Measurements from ENCODE around the gene CELF2.
A peak's percentile ranks its signal among the peaks of the same experiment; 100 is the strongest.
"Not testable (repeated sequence)": the region's sequence is repeated elsewhere in the genome, so short reads cannot be mapped to it uniquely, and the experiment has no call there.

CELF2 gene

DNA sequence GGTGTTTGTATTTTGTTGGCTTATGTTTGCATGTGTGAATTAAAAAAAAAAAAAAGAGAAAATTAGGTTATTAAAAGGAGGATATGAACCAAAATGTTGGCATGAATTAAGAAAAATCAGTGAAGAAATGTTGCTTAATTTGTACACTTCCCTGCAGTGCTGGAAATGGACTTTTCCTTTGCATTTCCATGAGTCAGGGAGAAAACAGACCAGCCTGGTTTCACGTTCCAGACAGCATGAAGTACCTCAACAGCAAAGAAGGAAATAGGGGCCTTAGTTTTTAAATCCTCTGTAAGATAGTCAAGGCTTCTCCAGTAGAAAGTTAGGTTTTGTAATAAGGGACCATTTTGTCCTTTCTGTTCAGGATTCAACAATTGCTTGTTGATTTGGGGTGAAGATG lies 159.7 kb downstream of the CELF2 start:
- peak in 1 of 2 donors; percentile 29 for DNase-seq

DNA sequence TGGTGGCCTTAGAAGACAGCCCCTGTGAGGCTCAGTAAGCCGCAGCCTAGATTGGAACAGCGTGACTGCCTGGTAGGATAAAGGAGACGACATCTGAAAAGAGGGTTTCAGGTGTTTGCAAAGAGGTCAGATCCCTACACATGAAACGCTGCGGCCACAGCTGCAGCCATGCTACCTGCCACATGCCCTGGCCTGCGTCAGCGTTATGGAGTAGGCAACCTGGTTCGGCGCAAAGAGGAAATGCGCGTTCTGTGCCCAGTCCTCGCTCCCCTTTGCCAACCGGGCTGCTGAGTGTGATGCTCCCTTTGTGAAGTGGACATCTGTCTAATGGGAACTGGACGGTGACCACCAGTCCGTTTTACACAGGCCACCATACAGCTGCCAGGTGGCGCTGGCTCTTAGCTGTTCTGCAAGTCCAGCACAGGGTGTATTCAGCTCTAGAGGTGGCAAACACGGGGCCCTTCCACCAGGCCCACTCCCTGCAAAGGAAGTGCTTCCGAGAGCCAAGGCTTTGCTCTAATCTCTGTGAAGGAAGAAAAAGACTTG lies 160.3 kb downstream of the CELF2 start:
- no peak for DNase-seq

DNA sequence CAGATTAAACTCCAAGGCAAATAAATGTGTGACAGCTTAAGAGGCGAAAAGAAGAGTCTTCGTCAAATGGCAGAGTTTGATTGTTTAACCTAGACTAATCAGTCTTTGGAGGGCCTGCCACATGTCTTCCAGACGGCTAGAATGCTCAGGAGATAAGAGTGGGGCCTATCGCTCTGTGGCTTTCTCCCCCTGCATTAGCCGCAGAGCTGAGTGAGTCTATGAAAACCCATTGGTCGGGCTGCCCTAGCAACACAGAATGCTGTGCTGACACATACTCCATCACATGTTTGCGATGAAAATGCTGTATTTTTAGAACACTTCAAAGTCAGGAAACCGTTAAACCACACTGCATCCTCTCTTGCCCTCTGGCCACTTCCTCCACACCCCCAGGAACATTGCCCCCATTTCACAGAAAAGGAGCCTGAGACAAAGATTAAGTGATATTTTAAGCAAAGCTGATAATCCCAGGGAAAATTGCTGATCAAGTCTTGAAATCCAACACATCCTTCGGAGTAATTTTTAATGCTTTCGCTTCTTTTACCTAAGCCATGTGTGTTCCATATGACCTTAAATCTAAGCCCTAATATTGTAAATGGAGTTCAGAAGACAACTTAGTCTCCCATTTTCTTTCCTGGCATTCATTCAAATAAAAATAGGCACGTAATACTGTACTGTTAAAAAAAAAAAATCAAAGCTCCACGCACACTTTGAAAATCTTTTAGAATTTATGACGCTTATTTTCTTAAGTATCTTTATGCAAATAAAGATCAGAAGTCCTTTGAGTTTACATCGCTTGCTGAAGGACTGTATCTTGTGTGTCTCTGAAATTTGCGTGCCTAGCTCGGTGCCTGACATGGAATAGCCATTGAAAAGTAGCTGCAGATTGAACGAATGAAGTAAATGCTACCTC lies 161.2 kb downstream of the CELF2 start:
- peak; percentile 91 to 92 for DNase-seq

DNA sequence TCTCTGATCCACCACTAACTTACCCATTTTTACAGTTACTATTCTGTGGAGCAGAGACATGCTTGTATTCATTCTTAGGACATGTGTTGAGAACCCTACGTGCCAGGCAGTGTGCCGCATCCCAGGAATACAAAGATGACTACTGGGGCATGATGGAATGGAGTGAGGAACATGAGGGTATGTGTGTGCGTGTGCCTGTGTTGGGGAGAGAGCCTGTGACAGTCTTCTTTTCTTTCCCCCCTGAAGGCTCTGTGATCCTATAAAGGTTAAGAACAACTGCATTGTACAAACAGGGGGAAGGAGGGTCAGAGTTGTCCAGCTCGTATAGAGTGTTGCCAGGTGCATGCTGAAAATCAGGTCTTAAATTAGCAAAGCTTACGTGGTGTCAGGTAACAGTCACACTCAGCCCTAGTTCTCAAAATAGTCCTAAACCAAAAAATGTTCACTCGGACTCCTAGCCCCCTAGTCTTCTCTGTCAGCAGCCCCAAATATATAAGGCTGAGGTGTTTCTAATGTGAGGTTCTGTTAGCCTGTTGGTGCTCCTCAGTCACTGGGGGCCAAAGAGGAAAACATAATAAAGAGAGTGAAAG lies 161.9 kb downstream of the CELF2 start:
- DNase-seq = no peak

DNA sequence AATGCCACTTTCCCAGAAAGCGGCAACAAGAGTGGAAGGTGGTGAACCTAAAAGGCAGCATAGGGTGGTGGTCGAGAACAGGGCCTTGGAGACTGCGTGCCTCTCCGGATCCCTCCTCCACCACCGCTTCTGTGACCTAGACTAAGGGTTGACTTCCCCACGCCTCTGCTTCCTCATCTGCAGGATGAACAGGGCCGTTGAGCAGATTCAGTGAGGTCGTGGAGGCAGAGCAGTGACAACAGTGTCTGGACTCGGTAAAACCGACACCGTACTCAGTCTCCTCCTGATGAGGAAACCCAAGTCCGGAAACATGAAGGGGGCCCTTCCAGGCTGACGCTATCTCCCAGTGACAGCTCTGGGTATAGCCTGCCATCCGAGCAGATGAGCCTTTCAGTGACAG lies 162.6 kb downstream of the CELF2 start:
- peak; percentile 93 to 96 for DNase-seq

DNA sequence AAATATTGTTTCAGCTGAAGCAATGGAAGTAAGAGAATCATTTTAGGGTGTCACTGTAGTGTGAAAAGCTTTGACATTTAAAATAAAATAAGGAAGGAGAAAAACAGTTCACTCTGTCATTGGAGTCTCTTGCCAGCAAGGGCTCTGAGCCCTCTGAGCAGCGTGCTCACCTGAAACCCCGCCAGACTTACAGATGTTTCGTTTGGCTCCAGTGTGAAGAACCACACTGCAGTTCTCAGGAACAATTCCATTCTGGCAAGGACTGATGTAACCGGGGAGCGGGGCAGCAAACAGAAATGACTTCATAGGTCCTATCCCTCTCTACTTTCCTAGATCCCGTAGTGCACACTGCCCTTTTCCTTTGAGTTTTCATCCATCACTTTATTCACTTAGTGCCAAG lies 164.3 kb downstream of the CELF2 start:
- no peak for DNase-seq

DNA sequence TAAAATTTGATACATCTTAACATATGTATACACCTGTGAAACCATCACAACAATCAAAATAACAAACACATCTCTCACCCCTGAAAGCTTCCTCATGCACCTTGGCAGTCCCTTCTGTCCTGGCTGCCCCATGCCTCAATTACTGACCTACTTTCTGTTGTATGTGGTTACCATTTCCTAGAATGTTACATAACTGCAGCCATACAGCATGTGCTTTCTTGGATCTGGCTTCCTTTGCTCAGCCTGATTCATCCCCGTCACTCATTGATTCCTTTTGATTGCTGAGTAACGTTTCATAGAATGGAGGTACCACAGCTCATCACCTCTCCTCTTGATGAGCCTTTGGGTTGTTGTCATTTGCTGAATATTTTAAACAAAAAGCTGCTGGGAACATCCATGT lies 165.3 kb downstream of the CELF2 start:
- DNase-seq = peak; percentile 56 to 58

DNA sequence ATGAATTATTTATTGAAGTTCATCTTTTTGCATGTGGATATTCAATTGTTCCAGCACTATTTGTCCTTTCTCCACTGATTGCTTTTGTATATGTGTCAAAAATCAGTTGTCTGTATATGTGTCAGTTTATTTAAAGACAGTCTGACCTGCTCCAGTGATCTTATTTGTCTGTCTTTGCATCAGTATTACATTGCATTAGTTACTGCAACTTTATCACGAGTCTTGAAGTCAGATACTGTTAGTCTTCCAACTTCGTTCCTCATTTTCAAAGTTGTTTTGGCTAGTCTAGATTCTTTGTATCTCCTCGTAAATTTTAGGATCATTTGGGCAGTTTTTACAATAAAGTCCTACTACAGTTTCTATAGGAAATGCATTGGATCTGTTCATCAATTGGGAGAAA lies 166.4 kb downstream of the CELF2 start:
- DNase-seq = peak; percentile 71 to 84

DNA sequence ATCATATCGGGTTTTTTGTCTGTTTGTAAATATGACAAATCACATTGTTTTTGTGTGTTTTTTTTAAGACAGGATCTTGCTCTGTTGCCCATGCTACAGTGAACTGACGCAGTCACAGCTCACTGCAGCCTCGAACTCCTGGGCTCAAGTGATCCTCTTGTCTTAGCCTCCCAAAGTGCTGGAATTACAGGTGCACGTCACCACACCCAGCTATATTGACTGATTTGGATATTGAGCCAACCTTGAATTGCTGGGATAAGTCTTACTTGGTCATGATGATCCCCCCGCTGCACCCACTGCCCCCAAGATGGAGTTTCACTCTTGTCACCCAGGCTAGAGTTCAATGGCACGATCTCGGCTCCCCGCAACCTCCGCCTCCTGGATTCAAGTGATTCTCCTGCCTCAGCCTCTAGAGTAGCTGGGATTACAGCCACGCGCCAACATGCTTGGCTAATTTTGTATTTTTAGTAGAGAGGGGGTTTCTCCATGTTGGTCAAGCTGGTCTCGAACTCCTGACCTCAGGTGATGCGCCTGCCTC lies 167.5 kb downstream of the CELF2 start:
- DNase-seq = not testable (repeated sequence)

DNA sequence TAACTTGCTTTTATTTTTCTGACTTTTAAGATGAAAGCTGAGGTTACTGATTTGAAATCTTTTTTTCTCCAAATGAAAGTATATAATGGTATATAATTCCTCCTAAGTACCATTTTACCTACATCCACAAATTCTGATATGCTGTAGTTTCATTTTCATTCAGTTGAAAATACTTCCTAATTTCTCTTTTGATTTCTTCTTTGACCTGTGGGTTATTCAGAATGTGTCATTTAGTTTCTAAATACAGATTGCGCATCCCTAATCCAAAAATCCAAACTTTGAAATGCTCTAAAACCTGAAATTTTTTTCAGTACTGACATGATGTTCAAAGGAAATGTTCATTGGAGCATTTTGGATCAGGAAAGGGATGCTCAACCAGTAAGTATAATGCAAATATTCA lies 168.7 kb downstream of the CELF2 start:
- DNase-seq = no peak

DNA sequence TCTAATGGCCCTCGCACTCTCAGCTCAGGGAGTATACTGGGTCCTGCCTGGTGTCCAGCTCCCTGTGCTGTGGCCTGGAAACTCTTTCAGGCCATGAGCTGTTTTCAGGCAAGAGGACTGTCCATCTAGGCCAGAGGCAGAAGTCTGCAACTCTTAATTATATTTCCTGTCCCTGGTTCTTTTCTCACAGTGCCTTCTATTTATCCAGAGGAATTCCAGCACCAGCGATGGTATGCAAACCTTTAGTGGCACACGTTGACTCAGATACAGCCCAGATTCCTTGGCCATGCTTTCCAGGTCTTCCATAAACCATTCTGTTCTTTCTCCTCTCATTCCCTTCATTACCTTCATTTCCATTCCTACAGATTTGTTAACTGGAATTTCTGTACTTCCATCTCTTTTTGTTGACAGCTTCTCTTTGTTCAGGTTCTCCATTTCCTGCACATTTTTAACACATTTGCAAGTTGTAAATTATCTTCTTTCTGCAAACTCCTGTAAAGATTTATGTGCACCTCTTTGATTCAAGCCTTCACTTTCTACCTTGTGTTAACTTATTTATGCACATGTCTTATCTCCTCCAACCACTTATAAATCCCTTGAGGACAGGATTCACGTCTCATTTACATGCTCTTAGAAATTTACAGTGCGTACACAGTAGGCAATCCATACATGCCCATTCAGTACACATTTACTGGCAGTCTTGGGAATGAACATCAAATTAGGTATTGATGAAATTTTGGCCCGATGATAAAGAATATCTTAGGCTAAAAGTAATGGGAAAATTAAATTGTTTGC lies 172.1 kb downstream of the CELF2 start:
- no peak for DNase-seq

DNA sequence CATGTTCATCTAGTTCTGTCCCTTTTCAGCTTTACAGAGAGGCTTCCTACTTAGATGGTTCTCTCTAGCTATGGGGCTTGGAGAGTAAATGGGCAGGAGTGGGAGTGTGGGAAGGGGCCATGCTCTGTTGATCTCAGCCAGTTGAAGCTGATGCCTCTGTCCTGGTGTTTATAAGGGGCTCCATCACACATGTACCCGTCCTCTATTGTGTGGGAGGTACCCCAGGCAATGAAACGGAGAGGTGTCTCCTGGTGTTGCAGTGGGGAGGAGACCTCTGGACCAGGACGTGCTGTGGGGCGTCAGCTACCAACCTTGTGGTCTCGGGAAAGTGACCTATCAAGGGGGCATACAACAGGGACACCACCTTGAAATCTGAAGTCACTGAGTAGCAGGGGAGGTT lies 173.5 kb downstream of the CELF2 start:
- no peak for DNase-seq

DNA sequence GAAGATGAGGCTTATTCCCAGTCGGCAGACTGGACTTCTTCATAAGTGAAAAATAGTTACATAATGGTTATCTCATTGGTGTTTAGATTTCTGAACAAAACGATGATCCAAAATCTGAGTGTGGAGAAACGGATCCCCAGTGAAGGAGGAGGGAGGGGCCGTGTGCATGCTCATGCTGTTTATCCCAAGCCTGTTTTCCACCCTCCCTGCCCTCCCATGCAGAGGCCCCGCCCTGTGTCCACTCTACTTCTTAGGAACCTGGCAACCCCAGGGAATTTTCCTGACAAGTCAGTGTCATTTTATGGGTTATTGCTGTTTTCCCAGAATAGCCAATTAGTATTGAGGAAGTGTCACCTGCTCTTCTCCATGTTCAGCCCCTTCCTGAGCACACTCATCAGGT lies 174.0 kb downstream of the CELF2 start:
- DNase-seq = no peak

DNA sequence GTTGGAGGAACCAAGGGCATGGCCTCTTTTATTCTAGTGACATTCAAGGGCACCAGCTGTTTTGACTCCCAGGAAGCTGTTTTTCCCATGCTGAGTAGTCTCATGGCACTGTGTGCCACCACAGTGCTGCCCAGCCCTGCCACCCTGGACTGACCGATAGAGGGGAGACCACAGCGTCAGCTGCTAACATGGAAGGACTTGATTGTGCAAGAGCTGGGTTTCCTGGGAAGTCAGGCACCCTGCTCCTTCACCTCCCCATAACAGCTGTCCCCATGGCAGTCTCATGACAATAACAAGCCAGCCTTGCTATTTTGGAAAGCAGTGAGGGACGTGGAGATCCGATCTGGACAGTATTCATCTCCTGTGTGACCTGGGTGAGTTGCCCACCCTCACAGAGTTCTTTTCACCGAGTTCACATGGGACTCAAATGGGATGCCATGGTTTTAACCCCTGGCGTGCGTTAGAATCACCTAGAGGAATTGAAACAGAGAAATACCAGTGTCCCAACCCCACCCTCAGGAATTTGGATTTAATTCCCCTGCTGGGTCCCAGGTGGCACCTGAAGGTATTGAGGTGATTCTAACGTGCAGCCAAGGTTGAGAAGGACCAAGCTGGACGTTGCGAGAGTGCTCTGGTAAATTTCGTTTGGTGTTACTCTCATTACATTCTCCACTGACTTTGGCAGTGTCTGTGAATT lies 174.8 kb downstream of the CELF2 start:
- peak; percentile 29 to 59 for DNase-seq

DNA sequence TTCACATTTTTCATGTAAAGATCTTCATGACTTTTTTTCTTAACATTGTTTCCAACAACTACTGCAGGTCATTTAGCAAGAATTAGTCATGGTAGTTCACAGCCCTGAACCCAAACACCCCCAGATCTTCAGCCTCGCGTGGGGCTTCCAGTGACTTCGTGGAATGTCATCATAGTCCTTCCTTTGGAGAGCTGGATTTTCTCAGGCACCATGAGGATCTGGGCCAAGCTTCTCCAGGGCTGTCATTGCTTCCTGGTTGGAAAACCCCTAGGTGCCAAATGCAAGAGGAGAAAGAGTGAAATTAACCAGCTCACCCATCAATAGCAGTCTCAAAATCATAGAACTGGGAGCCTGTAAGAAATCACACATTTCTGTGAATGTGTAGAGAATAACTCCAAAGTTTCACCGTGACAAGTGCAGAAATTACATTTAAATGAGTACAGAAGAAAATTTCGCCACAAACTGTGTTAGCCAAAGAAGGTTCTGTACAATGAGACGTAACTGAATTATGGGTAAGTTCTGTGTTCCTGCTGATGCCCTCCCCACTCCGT lies 175.4 kb downstream of the CELF2 start:
- DNase-seq = peak in 1 of 2 donors; percentile 41

DNA sequence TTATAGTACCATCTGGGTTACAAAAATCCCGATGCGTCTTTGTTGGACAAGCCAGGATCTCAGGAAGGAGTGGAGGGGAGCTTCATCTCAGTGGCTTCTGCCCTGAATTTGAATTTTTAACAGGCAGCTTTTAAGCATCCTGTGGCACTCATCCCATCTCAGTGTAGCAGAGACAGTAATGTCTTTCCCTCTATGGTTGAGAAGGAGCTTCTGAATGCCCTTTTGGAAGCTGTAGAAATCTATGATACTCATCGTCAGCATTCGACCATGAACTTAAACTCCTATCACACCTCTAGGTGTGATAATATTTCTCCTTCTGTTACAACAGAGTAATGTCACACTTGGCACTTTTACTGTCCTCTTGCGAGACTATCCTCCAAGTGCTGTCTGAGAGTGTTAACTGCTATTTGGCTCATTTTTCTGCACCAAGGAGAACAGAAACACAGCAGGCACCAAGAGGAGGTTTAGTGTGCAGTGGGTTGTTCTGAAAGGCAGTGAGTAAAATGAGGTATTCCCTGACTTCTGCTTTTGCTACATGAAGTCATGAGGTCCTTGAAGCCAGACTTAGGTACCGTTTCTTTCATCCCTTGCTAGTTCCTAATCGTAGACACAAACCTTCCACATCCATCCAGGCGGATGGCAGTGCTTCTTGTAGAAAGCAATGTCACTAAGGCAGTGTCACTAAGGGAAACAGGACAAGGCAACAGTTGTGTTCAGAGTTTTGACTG lies 177.4 kb downstream of the CELF2 start:
- DNase-seq = peak; percentile 44 to 53

DNA sequence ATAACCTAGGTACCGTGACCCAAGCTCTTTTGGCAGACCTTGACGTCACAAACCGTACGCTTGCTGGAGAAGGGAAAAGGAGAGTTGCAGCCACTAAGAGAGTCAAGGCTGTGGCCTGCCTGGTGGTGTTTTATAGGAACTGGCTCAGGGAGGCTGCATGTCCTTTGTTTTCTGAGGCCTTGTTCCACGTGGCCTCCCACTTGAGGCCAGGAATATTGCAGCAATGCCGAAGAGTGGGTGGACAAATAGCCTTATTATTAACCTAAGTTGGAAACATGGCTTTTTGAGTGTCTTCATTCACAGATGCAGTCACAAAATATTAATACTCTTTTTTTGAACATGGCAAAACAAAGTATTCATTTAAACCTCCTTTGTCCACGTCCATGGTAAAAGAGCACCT lies 178.0 kb downstream of the CELF2 start:
- DNase-seq = peak; percentile 63 to 80

DNA sequence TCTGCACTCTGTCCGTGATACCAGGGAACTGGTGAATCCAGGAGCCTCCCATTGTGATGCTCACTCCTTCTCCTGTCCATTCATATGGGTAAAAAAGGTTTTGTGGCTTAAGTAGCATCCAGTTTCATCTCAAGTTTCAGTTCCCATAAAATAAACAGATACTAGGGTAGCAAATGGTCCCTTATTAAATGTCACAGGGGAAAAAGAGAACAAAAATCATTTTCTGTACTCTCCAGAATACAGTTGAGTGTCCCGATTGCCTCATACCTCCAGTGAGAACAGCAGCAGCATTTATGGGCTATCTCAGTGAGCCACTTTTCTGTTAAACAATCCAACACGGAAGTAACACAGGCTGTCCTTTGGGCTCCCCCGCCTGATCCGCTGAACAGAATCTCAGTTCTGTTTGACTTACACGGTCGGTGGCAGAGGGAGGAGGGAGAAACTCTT lies 179.6 kb downstream of the CELF2 start:
- peak; percentile 89 to 92 for DNase-seq

DNA sequence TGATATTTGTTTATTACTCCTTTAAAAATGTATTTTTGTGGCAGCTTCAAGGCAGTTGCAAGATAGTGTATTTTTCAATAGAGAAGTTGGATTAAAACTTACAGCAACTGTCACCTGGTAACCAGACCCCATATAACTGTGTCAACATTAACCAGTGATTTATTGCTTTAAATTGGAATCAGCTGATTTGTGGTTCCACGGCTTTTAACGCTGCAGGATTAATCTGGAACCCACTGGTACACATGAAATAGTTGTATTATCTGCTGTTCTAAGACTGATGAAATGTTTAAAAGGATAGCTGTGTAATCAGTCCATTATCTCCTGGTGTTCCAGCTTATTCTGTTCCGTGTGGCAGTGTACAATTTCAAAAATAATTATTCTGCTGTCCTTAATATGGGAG lies 180.2 kb downstream of the CELF2 start:
- no peak for DNase-seq

DNA sequence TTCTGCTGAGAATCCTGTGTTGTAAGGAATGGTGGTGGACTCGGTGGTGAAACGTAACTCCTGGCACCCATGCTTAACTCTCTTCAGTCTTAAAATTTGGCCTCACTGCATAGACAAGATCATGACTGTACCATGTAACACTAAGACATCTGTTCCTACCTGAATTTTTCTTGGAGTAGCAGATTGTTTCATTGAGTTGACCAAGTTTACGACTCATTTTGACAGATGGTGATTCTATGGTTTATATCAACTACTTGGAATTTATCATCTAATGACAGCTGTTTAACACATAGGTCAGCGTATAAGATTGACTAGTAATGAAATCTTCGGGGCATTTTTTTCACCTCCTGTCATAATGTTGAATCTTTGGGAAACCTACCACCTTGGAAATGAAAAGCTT lies 184.2 kb downstream of the CELF2 start:
- DNase-seq = no peak

DNA sequence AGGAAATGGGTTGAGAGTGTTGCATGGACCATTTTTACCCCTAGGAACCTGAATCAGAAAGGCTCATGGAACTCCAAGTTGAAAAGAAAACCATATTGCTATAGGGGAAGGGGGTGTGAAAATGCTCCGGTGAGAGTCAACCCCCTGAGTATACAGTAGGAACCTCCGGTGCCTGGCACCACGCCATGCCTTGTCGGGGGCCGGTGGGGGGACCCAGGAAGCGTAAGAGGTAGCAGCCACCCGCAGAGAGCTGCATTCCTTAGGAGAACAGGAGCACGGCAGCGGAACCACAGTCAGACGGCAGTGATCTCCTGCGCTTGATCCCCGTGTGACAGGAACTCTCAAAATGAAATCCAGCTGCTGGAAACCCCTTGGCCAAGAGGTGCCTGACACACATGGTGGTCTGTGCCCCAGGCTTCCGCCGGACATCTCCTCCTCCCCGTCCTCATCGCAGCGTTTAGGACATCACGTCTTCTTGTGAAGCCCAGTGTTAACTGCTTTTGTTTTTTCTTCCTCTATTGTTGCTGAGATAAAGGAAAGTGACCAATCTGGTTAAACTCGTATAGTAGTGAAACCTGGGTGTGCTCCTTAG lies 186.8 kb downstream of the CELF2 start:
- no peak for DNase-seq

Data from inflammatory macrophage (primary cell).